ENCODE results near the gene RETN. TPM values are rescaled to one million over a fixed set of nuclear protein-coding genes. Genes with fewer than 3 reads are reported as not detected.

The RETN gene
- polyA plus RNA-seq, 1 donor from 2014 or later = not detected

- Mint-ChIP-seq H3K27me3 (peaks cover 22% of the 10 kb centered on the region), H3K36me3 (peaks cover 6% of the 10 kb centered on the region), H3K27ac (peak overlapping the region; percentile 65 to 94 (median 84)), H3K4me1 (peaks cover 9 to 32% (median 30%) of the 10 kb centered on the region in 3 donors), H3K4me3 (peak overlapping the region; percentile 37 to 86 (median 79)), H3K9me3 (no peaks in the 10 kb centered on the region)
Measured at GRCh38 chr19:7679771-7680605, 11.1 kb downstream of the RETN start.

- H3K27ac Mint-ChIP-seq = peak within 1 kb of the TSS; percentile 81 to 94 (median 84)
- no peaks in the 10 kb centered on the region for H3K9me3 Mint-ChIP-seq
- peaks cover 20% of the 10 kb centered on the region for H3K27me3 Mint-ChIP-seq
- peak within 1 kb of the TSS; percentile 71 to 96 (median 89) for H3K4me3 Mint-ChIP-seq
- H3K36me3 Mint-ChIP-seq = peaks cover 8% of the 10 kb centered on the region
- H3K4me1 Mint-ChIP-seq = peaks cover 8 to 35% (median 34%) of the 10 kb centered on the region in 3 donors
Measured at GRCh38 chr19:7680606-7681339, 11.9 kb downstream of the RETN start, which contains the start of gene TRAPPC5. Gene TRAPPC5, plus strand, starts transcription at chr19:7680833. Its CDS starts 1,421 bp downstream, at chr19:7682254.

- H3K4me3 Mint-ChIP-seq = peak overlapping the region; percentile 71 to 96 (median 89)
- peaks cover 2 to 30% (median 29%) of the 10 kb centered on the region in 3 donors for H3K4me1 Mint-ChIP-seq
- peak overlapping the region; percentile 81 to 88 (median 84) for H3K27ac Mint-ChIP-seq
- H3K9me3 Mint-ChIP-seq = no peaks in the 10 kb centered on the region
- peaks cover 8% of the 10 kb centered on the region for H3K36me3 Mint-ChIP-seq
- H3K27me3 Mint-ChIP-seq = peaks cover 13% of the 10 kb centered on the region
Measured at GRCh38 chr19:7681340-7682174, 12.7 kb downstream of the RETN start.

GRCh38 chr19:7682175-7682855 is 13.5 kb downstream of the RETN start:
- H3K36me3 Mint-ChIP-seq = peaks cover 8% of the 10 kb centered on the region
- peaks cover 0 to 27% (median 27%) of the 10 kb centered on the region in 3 donors for H3K4me1 Mint-ChIP-seq
- no peak overlapping the region for H3K27ac Mint-ChIP-seq
- H3K9me3 Mint-ChIP-seq = no peaks in the 10 kb centered on the region
- H3K4me3 Mint-ChIP-seq = peak overlapping the region in 3 of 4 donors; percentile 71 to 93 (median 85)
- peaks cover 7% of the 10 kb centered on the region for H3K27me3 Mint-ChIP-seq

- Mint-ChIP-seq H3K36me3 (peaks cover 8% of the 10 kb centered on the region), H3K4me3 (peak overlapping the region in 2 of 4 donors; percentile 71 to 72), H3K4me1 (peaks cover 0 to 13% (median 12%) of the 10 kb centered on the region in 3 donors), H3K27ac (peak overlapping the region; percentile 49 to 83 (median 72)), H3K27me3 (no peaks in the 10 kb centered on the region), H3K9me3 (no peaks in the 10 kb centered on the region)
Measured at GRCh38 chr19:7685546-7686445, 16.9 kb downstream of the RETN start.

GRCh38 chr19:7687177-7687576 is 18.3 kb downstream of the RETN start:
- peak overlapping the region in 2 of 3 donors; percentile 53 to 74 for H3K27ac Mint-ChIP-seq

GRCh38 chr19:7689165-7689564 is 20.3 kb downstream of the RETN start:
- H3K4me1 Mint-ChIP-seq = peaks cover 2 to 12% (median 9%) of the 10 kb centered on the region in 3 donors
- H3K9me3 Mint-ChIP-seq = no peaks in the 10 kb centered on the region
- no peak overlapping the region for H3K27ac Mint-ChIP-seq
- H3K36me3 Mint-ChIP-seq = peaks cover 2% of the 10 kb centered on the region
- H3K4me3 Mint-ChIP-seq = no peak overlapping the region
- no peaks in the 10 kb centered on the region for H3K27me3 Mint-ChIP-seq

More at GRCh38 chr19:7687177-7687576, 18.3 kb downstream of the RETN start:
- no peak overlapping the region for H3K4me3 Mint-ChIP-seq
- H3K4me1 Mint-ChIP-seq = peaks cover 0 to 8% (median 8%) of the 10 kb centered on the region in 3 donors
- H3K9me3 Mint-ChIP-seq = no peaks in the 10 kb centered on the region
- peaks cover 5% of the 10 kb centered on the region for H3K36me3 Mint-ChIP-seq
- no peaks in the 10 kb centered on the region for H3K27me3 Mint-ChIP-seq

- H3K27ac Mint-ChIP-seq = no peak overlapping the region
- H3K4me1 Mint-ChIP-seq = peaks cover 7 to 18% (median 13%) of the 10 kb centered on the region in 3 donors
- no peaks in the 10 kb centered on the region for H3K27me3 Mint-ChIP-seq
- H3K4me3 Mint-ChIP-seq = no peak overlapping the region
- H3K9me3 Mint-ChIP-seq = no peaks in the 10 kb centered on the region
- H3K36me3 Mint-ChIP-seq = no peaks in the 10 kb centered on the region
Measured at GRCh38 chr19:7690779-7691258, 22.0 kb downstream of the RETN start.

GRCh38 chr19:7691497-7691896 is 22.6 kb downstream of the RETN start:
- Mint-ChIP-seq H3K4me3 (no peak overlapping the region), H3K27ac (no peak overlapping the region), H3K4me1 (peaks cover 9 to 17% (median 12%) of the 10 kb centered on the region in 3 donors), H3K36me3 (peaks cover under 1% of the 10 kb centered on the region), H3K27me3 (no peaks in the 10 kb centered on the region), H3K9me3 (no peaks in the 10 kb centered on the region)

- H3K27me3 Mint-ChIP-seq = no peaks in the 10 kb centered on the region
- no peak overlapping the region for H3K4me3 Mint-ChIP-seq
Measured at GRCh38 chr19:7692417-7693088, 23.7 kb downstream of the RETN start.

GRCh38 chr19:7694499-7694898 is 25.6 kb downstream of the RETN start:
- peaks cover 21 to 31% (median 25%) of the 10 kb centered on the region in 3 donors for H3K4me1 Mint-ChIP-seq
- H3K4me3 Mint-ChIP-seq = peak overlapping the region in 3 of 4 donors; percentile 37 to 73 (median 54)
- no peaks in the 10 kb centered on the region for H3K9me3 Mint-ChIP-seq
- no peaks in the 10 kb centered on the region for H3K27me3 Mint-ChIP-seq
- H3K36me3 Mint-ChIP-seq = peaks cover 2% of the 10 kb centered on the region
- peak overlapping the region; percentile 63 to 91 (median 72) for H3K27ac Mint-ChIP-seq

More at GRCh38 chr19:7692417-7693088, 23.7 kb downstream of the RETN start:
- H3K4me1 Mint-ChIP-seq = peaks cover 12 to 20% (median 15%) of the 10 kb centered on the region in 3 donors
- H3K36me3 Mint-ChIP-seq = peaks cover 2% of the 10 kb centered on the region
- H3K27ac Mint-ChIP-seq = no peak overlapping the region
- no peaks in the 10 kb centered on the region for H3K9me3 Mint-ChIP-seq

GRCh38 chr19:7697721-7698287 is 29.0 kb downstream of the RETN start:
- Mint-ChIP-seq H3K27ac (peak overlapping the region in 2 of 3 donors; percentile 46), H3K4me1 (peaks cover 41 to 51% (median 47%) of the 10 kb centered on the region in 3 donors)

More at GRCh38 chr19:7697721-7698287, 29.0 kb downstream of the RETN start:
- Mint-ChIP-seq H3K27me3 (no peaks in the 10 kb centered on the region), H3K4me3 (peak overlapping the region in 3 of 4 donors; percentile 38 to 80 (median 45)), H3K9me3 (no peaks in the 10 kb centered on the region), H3K36me3 (peaks cover 2% of the 10 kb centered on the region)

All from IgD-negative memory B cell (primary cell).